GM12872 (cell line): ENCODE results near the gene BTBD9.

Experiments
- CTCF ChIP-seq: IDR thresholded peaks from 3 replicates; pipeline ENCODE4 v1.5.1; 2011; ENCODE audit warnings: low read depth, mild to moderate bottlenecking, low read length, moderate library complexity; ENCODE audit not compliant: insufficient read depth

Gene BTBD9

GRCh38 chr6:38452816-38453660, 186.7 kb downstream of the BTBD9 start:
- no peak for TF ChIP-seq CTCF

GRCh38 chr6:38450717-38451116, 189.0 kb downstream of the BTBD9 start:
- TF ChIP-seq CTCF: no peak

GRCh38 chr6:38445925-38446324, 193.8 kb downstream of the BTBD9 start:
- TF ChIP-seq CTCF: no peak

GRCh38 chr6:38445336-38445735, 194.4 kb downstream of the BTBD9 start:
- TF ChIP-seq CTCF: no peak

- no peak for TF ChIP-seq CTCF
These were observed 196.2 kb downstream of the BTBD9 start for GRCh38 chr6:38443352-38444144.

- TF ChIP-seq CTCF: no peak
These were observed 201.6 kb downstream of the BTBD9 start for GRCh38 chr6:38438097-38438496.

- no peak for TF ChIP-seq CTCF
These were observed 202.8 kb downstream of the BTBD9 start for GRCh38 chr6:38436726-38437465.
